HepG2 (cell line): ENCODE measurements around the gene ATOH8. TPM values are rescaled to one million over a fixed set of nuclear protein-coding genes. Genes with fewer than 3 reads are reported as not detected.
A peak's percentile ranks its signal among the peaks of the same experiment; 100 is the strongest.

Experiments
- ARID5B ChIP-seq: IDR thresholded peaks from 2 replicates; pipeline ENCODE4 v1.4.0; 2020; ENCODE audit warnings: mild to moderate bottlenecking, missing genetic modification reagents
- DMAP1 ChIP-seq: IDR thresholded peaks from 2 replicates; pipeline ENCODE4 v1.6.1; 2016
- FLYWCH1 ChIP-seq: sonication (generic); formaldehyde crosslinking; IDR thresholded peaks from 2 replicates; pipeline ENCODE4 v1.8.1; 2023; ENCODE audit warnings: mild to moderate bottlenecking, missing genetic modification reagents
- FOXA3 ChIP-seq: IDR thresholded peaks from 2 replicates; pipeline ENCODE4 v1.6.1; 2016; ENCODE audit warnings: missing genetic modification reagents, missing compliant biosample characterization
- GABPB1 ChIP-seq: IDR thresholded peaks from 2 replicates; pipeline ENCODE4 v1.6.1; 2016; ENCODE audit warnings: mild to moderate bottlenecking, missing genetic modification reagents, moderate library complexity, missing compliant biosample characterization
- MNT ChIP-seq: fragments of 450-650 bp; IDR thresholded peaks from 2 replicates; pipeline ENCODE4 v1.6.1; 2016
- NFRKB ChIP-seq: fragments of 450-650 bp; IDR thresholded peaks from 2 replicates; pipeline ENCODE4 v1.6.1; 2017
- NR1H2 ChIP-seq: sonication (generic); formaldehyde crosslinking; IDR thresholded peaks from 2 replicates; pipeline ENCODE4 v1.8.1; 2022; ENCODE audit warnings: low read depth, missing genetic modification reagents, borderline replicate concordance
- PRDM10 ChIP-seq: sonication (generic); formaldehyde crosslinking; IDR thresholded peaks from 2 replicates; pipeline ENCODE4 v1.4.0; 2020; ENCODE audit warnings: low read depth, missing genetic modification reagents
- RFX3 ChIP-seq: IDR thresholded peaks from 2 replicates; pipeline ENCODE4 v1.6.1; 2016; ENCODE audit warnings: missing biosample characterization, missing genetic modification reagents
- SIX4 ChIP-seq: sonication (generic); formaldehyde crosslinking; IDR thresholded peaks from 2 replicates; pipeline ENCODE4 v1.4.0; 2020; ENCODE audit warnings: missing genetic modification reagents
- TARDBP ChIP-seq: sonication (generic); formaldehyde crosslinking; IDR thresholded peaks from 2 replicates; pipeline ENCODE4 v1.8.0; 2022; ENCODE audit warnings: mild to moderate bottlenecking, missing genetic modification reagents
- TGIF2 ChIP-seq: IDR thresholded peaks from 2 replicates; pipeline ENCODE4 v1.6.1; 2016; ENCODE audit warnings: control low read depth, missing compliant biosample characterization
- ZFP41 ChIP-seq: sonication (generic); formaldehyde crosslinking; IDR thresholded peaks from 2 replicates; pipeline ENCODE4 v1.4.0; 2020; ENCODE audit warnings: mild to moderate bottlenecking, missing genetic modification reagents, borderline replicate concordance
- ZKSCAN8 ChIP-seq: IDR thresholded peaks from 2 replicates; pipeline ENCODE4 v1.6.1; 2016; ENCODE audit warnings: borderline replicate concordance, missing genetic modification reagents, missing compliant biosample characterization
- ZNF598 ChIP-seq: sonication (generic); formaldehyde crosslinking; IDR thresholded peaks from 2 replicates; pipeline ENCODE4 v1.5.1; 2020; ENCODE audit warnings: mild to moderate bottlenecking, missing genetic modification reagents, borderline replicate concordance
- ZNF704 ChIP-seq: sonication (generic); formaldehyde crosslinking; IDR thresholded peaks from 2 replicates; pipeline ENCODE4 v1.8.1; 2023; ENCODE audit warnings: mild to moderate bottlenecking, inconsistent platforms, moderate library complexity, missing genetic modification reagents, borderline replicate concordance
- ZNF749 ChIP-seq: sonication (generic); formaldehyde crosslinking; IDR thresholded peaks from 2 replicates; pipeline ENCODE4 v1.8.0; 2022; ENCODE audit warnings: mild to moderate bottlenecking, missing genetic modification reagents, moderate library complexity, borderline replicate concordance
- ZNF75D ChIP-seq: sonication (generic); formaldehyde crosslinking; IDR thresholded peaks from 2 replicates; pipeline ENCODE4 v1.8.1; 2023; ENCODE audit warnings: missing genetic modification reagents, mild to moderate bottlenecking, borderline replicate concordance
- ZNF816 ChIP-seq: sonication (generic); formaldehyde crosslinking; IDR thresholded peaks from 2 replicates; pipeline ENCODE4 v1.8.0; 2022; ENCODE audit warnings: missing genetic modification reagents, mild to moderate bottlenecking, borderline replicate concordance
- polyA plus RNA-seq, 8 experiments: library from polyadenylated mRNA; depleted of rRNA in 3 of 8; stranded (reverse) in 7 of 8; unstranded in 1 of 8; fragments of >200 nt; fragmentation: Illumina TruSeq in 4 of 8; extraction: Trizol in 4 of 8; gene quantifications; 2 replicates each; pipeline versions ENCODE4 v1.2.1 to v1.2.3, GENCODE V29; 2011 to 2016; ENCODE audit warnings: low read depth in 4 of 8, missing spikeins in 1 of 8, mixed read lengths in 1 of 8; ENCODE audit not compliant: insufficient read depth in 1 of 8
- total RNA-seq, 5 experiments: library from RNA; depleted of rRNA; stranded (reverse); fragments of >200 nt; fragmentation: Illumina TruSeq; extraction: Trizol; gene quantifications; 2 replicates each; pipeline ENCODE4 v1.2.3, GENCODE V29; 2016; ENCODE audit warnings: low read depth in 1 of 5

ATOH8 gene
- total and polyA plus RNA-seq, 2 of the 13 experiments (the other 11 are each of a cell fraction or from before 2014, with no cell fraction given), result 0.13 to 0.61 TPM

GRCh38 chr2:85741833-85742455 lies 11.8 kb upstream of the ATOH8 start (continued):
- no peak; the same call in 1 of the 2 replicates for TF ChIP-seq ZKSCAN8 (CRISPR knock-in tag)
- TF ChIP-seq FOXA3 (CRISPR knock-in tag), result no peak; the same call in 1 of the 2 replicates
- TF ChIP-seq ZNF749 (CRISPR knock-in tag), result no peak
- no peak for TF ChIP-seq RFX3
- no peak for TF ChIP-seq TARDBP (CRISPR knock-in tag)
- TF ChIP-seq SIX4, result no peak
- TF ChIP-seq ZNF75D (CRISPR knock-in tag), result no peak
- TF ChIP-seq TGIF2, result no peak
- no peak for TF ChIP-seq PRDM10 (CRISPR knock-in tag)
- TF ChIP-seq ARID5B (CRISPR knock-in tag), result peak; percentile 56; the same call in 1 of the 2 replicates
- TF ChIP-seq NR1H2 (CRISPR knock-in tag), result no peak
- peak; percentile 27; the same call in 1 of the 2 replicates for TF ChIP-seq GABPB1 (CRISPR knock-in tag)
- TF ChIP-seq DMAP1 (CRISPR knock-in tag), result peak; percentile 41; the same call in 1 of the 2 replicates
- TF ChIP-seq ZNF704, result no peak
- TF ChIP-seq ZFP41 (CRISPR knock-in tag), result no peak
- TF ChIP-seq ZNF598 (CRISPR knock-in tag), result no peak; the same call in 1 of the 2 replicates
- no peak for TF ChIP-seq MNT
- no peak for TF ChIP-seq FLYWCH1 (CRISPR knock-in tag)
- TF ChIP-seq ZNF816, result no peak
- TF ChIP-seq NFRKB, result no peak
